ENCODE measurements around the gene LRRFIP1. TPM values are rescaled to one million over a fixed set of nuclear protein-coding genes. Genes with fewer than 3 reads are reported as not detected.

LRRFIP1 gene
- total and polyA plus RNA-seq, 2 of the 13 experiments (the other 11 are each of a cell fraction or from before 2014, with no cell fraction given): 15.9 to 40.5 TPM

- TF ChIP-seq ZHX2 (IDR thresholded peaks at IDR 0.05; ENCODE audit: low read depth) (no peak), ZHX2 (CRISPR knock-in tag; IDR thresholded peaks at IDR 0.05; ENCODE audit: borderline replicate concordance) (no peak), TBP (CRISPR knock-in tag; IDR thresholded peaks at IDR 0.05) (0 out of 2 replicates have a peak, but pooled peaks have one; percentile 36), NFKB2 (CRISPR knock-in tag; IDR thresholded peaks at IDR 0.05; ENCODE audit: borderline replicate concordance) (peak; percentile 67; the same call in 1 of the 2 replicates), KMT2A (CRISPR knock-in tag; IDR thresholded peaks at IDR 0.05) (peak; percentile 62; the same call in 1 of the 2 replicates), CTCF (CRISPR knock-in tag; IDR thresholded peaks at IDR 0.05) (peak; percentile 82), ZFY (CRISPR knock-in tag; IDR thresholded peaks at IDR 0.05) (peak; percentile 51), FOXA3 (CRISPR knock-in tag; IDR thresholded peaks at IDR 0.05) (peak; percentile 68), ZGPAT (CRISPR knock-in tag; IDR thresholded peaks at IDR 0.05) (0 out of 2 replicates have a peak, but pooled peaks have one; percentile 27), NR2F1 (CRISPR knock-in tag; IDR thresholded peaks at IDR 0.05) (peak in 1 of 2 experiments; percentile 63; a peak in 1 of 4 replicates), TBX3 (IDR thresholded peaks at IDR 0.05; ENCODE audit: borderline replicate concordance) (no peak), UBTF (CRISPR knock-in tag; IDR thresholded peaks at IDR 0.05) (peak; percentile 62; the same call in 1 of the 2 replicates), TFDP2 (CRISPR knock-in tag; IDR thresholded peaks at IDR 0.05) (no peak), FOXO1 (CRISPR knock-in tag; IDR thresholded peaks at IDR 0.05) (peak; percentile 11; the same call in 1 of the 2 replicates)
These were observed 45.3 kb upstream of the LRRFIP1 start (continued) for GRCh38 chr2:237581751-237582746.

Data from HepG2 (cell line).